ENCODE data around the gene NFXL1.

NFXL1 gene

DNA sequence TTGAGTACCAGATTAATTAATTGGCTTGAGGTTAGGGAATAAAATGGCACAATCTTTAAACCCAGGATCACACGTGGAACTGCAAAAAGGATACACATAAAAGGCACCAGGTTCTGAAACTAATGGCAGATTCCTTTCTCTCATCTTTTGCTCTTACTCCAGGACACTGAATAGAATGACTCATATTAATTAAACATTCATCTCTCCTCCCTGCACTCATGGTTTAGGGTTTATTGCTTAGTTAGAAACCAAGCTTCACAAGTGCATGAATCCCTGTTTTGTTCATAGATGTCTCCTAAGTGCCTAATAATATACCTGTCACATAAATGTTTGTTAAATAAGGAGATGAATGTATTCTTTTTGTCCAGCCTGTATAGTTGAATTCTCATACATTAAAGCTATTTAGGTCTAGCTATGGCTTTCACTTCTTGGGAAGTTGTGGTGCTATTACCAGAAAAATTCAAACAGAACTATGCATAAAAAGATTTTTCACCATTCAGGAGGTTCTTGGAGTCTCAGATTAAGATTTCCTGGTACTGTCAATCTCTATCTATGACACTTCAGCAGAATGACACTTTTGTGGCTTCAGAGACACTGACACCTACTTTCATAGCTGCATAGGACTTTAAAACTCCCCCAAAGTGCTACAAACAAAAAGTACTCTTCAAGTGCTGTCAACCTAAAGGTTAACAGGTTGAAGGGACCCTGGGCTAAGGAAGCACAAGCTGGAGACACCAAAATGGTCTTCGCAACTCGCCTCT lies 83.9 kb downstream of the NFXL1 start:
- no peak for DNase-seq

DNA sequence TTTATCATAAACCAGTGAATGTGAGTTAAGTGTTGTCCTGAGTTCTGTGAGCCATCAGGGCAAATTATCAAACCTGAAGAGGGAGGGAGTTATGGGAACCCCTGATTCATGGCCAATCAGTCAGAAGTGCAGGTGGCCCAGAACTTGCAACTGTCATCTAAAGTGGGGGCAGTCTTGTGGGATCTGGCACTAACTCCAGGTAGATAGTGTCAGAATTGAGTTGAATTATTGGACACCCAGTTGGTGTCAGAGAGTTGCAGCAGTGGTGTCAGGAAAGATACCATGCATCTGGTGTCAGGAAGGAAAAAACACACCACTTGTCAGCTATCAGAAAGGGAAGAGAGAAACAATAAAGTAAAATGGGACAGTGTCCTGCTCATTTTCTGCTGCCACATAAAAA lies 84.9 kb downstream of the NFXL1 start:
- DNase-seq, result no peak

DNA sequence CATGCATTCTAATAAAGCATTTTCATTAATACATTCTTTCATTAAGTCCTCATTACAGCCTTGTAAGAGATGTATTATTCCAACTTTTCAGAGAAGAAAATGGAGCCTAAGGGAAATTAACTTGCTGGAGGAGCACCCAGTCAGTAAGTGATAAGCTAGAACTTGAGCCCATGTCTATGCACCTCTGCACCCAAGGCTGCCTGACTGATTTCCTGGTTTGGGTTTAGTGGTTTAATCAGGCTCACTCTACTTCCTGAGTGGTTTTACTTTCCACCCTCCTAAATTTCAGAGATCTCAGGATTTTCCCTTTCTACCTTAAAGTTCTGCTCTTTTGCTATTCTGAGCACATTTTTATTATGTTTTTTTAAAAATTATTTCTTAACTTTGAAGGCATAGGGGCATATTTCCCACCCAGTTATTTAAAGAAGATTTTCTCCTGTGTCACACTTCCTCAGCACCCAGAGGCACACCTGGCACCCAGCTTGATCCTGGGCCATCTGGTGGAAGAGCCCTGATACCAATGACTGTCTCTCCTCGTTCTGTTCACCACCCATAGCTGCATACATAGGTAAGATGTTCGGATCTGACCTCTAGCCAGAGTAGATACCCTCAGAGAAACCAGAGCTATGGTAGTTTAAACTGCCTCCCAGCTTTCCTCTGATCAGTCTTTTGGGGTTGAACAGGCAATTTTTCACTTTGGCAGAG lies 86.9 kb downstream of the NFXL1 start:
- DNase-seq, result no peak

DNA sequence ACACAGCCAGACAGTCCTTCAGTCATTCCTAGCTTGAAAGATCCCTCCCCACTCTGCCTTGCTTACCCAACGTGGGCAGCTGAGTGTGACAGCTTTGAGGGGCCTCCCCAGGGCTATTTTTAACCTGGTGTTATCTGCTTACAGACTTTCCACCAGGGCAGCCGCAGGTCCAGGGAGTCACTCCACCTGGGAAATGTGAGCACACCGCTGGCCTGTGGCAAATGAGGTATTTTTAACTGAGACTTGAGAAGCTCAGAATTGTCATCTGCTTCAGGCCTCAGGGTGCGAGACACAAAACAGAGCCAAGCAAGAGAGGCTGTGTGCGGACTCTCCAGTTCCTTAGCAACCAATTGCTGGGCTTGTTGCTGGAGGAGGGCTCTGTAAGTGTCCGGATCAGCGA lies 89.5 kb downstream of the NFXL1 start:
- no peak for DNase-seq

DNA sequence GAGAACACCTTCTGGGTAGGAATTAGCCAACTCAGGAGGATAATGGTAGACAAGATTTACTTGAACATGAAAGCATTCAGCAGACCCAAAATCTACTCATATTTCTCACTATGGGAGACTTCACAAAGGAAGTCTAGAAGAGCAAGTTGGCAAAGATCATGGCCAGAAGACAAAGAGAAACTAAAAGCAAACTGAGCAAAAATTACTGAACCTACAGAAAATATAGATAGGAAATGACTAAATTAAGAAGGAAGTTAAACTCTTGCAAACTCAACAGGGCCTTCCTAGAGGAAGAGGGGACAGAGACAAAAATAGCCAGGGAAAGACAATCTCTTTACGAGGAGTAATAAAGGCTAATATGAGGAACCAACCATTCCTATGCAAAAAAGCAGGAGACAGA lies 95.2 kb downstream of the NFXL1 start:
- DNase-seq, result no peak

DNA sequence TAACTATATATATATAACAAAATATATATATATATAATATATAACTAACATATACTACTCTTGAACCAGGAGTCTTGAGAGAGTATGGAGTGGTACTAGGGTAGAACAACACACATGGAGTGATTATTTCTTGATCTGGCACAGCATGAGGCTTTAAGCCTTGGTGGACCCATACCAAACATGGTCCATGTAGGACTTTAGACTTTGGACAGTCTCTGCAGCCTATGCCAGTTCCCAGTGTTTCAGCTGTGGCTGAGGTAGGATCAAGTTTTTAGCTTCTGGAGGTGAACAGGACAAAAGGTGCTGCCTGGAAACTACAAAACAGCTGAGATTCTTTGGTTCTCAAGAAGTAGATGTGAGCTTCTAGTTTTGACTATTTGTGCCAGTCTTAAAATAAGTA lies 97.1 kb downstream of the NFXL1 start:
- DNase-seq, result no peak

DNA sequence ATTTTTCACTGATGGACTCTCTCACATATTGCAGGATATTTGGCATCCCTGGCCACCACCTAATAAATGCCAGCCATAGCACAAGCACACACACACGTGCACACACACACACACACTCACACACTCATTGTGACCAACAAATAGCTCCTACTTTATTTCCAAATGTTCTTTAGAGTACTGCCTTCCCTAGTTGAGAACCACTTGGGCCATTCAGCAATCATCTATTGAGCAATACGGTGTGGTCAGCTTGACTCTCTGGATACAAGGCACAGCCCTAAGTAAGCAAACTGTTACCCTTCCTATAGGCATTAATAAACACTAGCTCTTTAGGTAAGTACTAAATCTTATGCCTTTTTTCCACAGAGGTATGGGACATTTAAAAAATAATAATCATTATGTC lies 97.6 kb downstream of the NFXL1 start:
- DNase-seq, result no peak

DNA sequence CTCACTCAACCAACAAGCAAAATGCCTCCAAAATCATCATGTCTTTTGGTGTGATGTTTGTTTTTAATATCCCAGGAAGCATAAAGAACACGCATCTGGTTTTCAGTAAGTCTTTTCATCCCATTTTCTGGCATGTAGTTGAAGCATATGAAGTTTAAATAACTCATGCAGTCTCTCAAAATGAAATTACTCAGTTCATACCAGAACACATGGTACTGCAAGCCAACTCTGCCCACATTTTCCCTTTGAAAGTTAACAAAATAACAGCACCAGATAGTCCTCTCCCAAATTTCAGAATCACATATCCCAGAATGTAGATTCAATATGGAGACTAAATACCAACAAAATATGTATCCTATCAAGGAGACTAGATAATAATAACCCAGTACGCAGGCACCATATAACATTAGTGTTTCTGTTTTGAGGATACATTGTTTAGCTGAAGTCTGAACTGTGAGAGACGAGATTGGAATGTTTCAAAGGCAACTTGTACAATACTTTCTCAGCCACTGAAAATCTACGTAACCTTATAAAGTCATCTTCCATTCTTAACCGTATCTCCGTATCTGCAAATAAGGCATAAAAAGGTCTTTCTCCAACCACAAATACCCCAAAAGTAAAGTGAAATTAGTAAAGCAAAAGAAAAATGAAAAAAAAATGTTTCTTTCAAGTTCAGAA lies 99.6 kb downstream of the NFXL1 start:
- no peak for DNase-seq

DNA sequence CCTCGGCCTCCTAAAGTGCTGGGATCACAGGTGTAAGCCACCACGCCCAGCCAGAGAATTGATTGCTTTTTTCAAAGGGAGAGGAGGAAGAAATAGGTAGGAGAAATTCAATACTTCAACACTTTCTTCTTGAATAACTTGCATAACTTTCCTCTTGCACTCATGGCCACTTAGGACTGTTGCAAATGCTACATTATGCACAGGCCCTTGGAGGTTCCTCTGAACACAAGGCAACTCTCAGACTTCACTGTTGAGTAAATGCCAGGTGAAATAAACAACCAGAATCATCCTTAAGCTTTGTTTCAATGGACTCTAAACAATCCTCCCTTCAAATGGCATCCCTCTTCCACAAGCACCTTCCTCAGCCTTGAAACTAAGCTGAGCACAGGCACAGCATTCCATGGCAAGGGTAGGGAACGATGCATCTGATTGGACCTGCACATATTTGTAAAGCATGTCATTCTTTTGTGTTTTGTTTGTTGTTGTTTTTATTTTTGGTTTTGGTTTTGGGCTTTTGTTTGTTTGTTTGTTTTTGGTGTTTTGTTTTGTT lies 104.7 kb downstream of the NFXL1 start:
- DNase-seq, result no peak

DNA sequence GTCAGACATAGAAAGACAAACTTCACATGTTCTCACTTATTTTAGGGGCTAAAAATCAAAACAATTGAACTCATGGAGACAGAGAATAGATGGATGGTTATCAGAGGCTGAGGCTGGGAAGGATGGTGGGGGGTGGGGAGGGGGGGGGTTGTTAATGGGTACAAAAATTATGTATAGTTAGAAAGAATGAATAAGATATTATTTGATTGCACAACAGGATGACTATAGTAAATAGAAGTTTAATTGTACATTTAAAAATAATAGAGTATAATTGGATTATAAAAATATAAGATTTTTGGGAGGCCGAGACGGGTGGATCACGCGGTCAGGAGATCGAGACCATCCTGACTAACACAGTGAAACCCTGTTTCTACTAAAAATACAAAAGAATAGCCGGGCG lies 109.8 kb downstream of the NFXL1 start:
- no peak for DNase-seq

DNA sequence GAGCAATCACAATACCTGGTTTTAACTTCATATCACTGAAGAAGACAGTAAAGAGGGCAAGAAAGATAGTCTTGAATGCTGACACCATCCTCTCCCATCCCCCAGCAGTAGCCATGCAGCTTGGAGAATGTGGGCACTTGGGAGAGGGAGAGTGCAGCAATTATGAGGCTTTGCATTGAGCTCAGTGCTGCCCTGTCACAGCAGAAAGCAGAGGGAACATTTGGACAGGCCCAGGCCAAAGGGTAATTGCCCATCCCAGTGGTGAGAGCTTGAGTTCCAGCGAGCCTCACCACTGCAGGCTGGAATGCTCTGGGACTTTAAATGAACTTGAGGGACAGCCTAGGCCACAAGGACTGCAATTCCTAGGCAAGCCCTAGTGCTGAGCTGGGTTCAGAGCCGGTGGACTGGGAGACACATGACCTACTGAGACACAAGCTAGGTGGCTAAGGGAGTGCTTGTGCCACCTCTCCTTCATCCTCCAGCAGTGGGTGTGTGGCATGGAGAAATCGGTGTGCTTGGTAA lies 112.8 kb downstream of the NFXL1 start:
- DNase-seq, result no peak

DNA sequence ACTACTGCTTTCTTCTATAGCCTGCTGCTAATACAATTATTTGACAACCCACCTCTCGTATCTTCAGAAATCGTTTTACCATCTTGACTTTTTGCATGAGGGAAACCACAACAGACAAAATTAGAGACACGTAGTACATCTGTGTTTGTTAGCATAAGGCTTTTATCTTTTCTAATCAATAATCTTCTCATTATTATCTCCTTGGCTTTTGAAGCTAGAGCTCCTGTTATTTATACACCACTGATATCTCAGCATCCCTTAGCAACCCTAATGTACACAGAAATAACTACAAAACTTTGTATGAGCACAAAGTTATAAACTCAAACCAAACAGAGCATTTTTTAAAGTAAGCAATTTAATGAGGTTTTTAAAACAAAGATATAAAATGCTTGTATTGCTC lies 116.2 kb downstream of the NFXL1 start:
- no peak for DNase-seq

Measured in NCI-H2107 (cell line).